Bone marrow (tissue), 2 donors: ENCODE measurements around the gene IL23A.
"Not testable (repeated sequence)": the region's sequence is repeated elsewhere in the genome, so short reads cannot be mapped to it uniquely, and the experiment has no call there.

Experiments used
- DNase-seq, 2 donors: peaks; one replicate each; lab custom pipeline; 2025; lab: John Stamatoyannopoulos, UW

IL23A gene

DNA sequence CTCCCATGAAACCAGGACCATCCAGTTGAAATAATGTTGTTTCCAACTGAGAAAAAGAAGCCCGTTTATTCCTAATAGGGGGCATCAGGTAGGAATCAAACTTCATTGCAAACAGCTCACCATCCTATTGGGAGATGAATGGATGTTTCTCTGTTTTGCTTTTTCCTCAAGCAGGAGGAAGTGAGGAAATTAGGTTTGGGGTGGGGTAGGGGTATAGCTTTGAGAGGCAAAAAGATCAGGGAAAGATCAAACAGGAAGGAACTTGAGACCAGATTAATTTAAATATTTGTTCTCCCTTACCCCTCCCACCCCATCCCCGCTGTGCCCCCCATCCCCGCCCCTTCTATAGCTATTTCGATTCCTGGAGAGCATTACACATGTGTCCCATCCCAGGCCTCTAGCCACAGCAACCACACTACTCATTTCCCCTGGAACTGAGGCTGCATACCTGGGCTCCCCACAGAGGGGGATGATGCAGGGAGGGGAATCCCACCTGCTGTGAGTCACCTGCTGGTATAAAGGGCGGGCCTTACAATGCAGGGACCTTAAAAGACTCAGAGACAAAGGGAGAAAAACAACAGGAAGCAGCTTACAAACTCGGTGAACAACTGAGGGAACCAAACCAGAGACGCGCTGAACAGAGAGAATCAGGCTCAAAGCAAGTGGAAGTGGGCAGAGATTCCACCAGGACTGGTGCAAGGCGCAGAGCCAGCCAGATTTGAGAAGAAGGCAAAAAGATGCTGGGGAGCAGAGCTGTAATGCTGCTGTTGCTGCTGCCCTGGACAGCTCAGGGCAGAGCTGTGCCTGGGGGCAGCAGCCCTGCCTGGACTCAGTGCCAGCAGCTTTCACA lies at the start of gene IL23A:
TSS of gene IL23A (plus strand) at position 577 of the 850 bp plus-strand sequence. CDS start at position 738, 161 bp downstream.
- DNase-seq = peak in 1 of 2 donors; percentile 1

DNA sequence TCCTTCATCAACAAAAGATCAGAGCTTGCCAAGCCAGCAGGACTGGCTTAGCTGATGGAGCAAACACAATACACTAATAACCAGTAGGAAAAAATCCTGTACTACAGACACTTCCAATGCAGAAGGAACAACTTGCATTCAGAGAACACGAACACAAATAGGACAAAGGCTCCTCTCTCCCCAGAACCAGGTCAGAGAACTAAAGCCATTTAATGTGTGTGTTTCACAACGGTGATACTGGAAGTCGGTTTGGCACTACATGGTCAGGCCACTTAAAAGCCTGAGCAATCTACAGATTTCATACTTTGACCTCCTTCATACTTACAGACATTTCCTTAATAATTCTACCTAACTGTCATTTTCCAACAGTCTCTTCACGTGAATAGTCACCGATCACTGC lies 44.9 kb upstream of the IL23A start:
- no peak for DNase-seq

DNA sequence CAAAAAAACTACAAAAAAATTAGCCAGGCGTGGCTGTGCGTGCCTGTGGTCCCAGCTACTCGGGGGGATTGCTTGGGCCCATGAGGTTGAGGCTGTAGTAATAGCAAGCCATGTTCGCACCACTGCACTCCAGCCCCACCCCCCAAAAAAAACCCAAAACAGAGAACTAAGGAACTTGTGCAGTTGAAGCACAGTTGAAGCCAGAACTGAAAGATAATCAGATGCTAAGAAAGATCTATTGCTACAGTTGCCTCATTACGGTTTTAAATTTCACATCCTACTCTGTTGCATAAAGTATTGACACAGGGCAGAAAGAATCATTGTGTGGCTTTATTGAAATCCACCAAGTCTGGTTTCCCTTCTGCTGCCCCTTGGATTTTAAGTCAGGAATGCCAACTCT lies 42.4 kb upstream of the IL23A start:
- no peak for DNase-seq

DNA sequence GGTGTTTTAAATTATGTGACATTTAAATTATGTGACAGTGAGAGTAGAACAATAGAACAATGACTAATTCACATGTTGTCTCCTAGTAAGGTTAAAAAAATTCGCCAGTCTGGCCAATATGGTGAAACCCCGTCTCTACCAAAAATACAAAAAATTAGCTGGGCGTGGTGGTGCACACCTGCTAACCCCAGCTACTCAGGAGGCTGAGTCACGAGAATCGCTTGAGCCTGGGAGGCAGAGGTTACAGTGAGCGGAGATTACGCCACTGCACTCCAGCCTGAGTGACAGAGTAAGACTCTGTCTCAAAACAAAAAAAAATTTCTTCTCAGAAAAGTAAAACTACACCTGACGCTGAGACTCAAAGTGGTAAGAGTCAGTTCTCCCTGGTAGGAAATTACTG lies 41.3 kb upstream of the IL23A start:
- DNase-seq = no peak

- DNase-seq = no peak
Measured at GRCh38 chr12:56298828-56299227, 39.9 kb upstream of the IL23A start.

GRCh38 chr12:56299308-56299852 lies 39.3 kb upstream of the IL23A start:
- no peak for DNase-seq

DNA sequence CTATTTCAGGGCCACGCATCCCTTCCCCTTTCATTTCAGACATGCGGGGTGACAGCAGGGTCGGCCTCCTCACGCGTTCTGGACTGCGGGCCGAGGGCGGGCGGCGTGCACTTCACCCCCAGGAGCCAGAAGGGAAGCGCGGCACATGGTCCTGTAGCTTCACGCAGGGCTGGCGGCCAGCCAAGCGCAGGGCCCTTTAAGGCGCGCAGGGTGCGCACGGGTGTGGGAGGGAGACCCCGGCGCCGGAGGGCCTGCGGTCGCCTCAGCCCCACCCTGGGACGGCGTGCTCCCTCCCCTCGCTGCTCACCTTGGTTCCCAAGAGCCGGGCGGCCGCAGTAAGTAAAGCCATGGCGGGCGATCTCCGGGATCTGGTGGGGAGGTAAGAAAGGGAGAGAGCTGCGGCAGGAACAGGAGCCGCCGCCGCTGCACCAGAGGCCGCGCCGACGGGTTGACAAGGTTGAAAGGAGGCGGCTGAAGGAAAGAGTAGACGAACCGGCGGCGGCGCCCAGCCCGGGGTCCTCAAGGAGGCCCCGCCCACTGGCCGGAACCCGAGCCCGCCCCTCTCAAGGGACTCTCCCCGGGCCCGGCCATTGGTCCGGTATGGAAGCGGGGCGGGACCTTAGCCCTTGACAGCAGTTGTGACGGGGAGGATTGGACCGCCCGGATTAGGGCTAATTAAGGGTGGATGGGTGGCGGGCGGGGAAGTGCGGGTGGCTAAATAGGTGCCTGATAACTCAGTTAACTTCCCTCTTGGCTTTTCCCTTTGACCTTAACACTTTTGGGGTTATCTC lies 38.6 kb upstream of the IL23A start, which contains the start of gene CS:
TSS of gene CS (minus strand) at position 478 of the 791 bp plus-strand sequence. CDS start at position 349, 129 bp downstream.
- peak; percentile 83 to 98 for DNase-seq

- no peak for DNase-seq
Measured at GRCh38 chr12:56300644-56301464, 37.8 kb upstream of the IL23A start.

DNA sequence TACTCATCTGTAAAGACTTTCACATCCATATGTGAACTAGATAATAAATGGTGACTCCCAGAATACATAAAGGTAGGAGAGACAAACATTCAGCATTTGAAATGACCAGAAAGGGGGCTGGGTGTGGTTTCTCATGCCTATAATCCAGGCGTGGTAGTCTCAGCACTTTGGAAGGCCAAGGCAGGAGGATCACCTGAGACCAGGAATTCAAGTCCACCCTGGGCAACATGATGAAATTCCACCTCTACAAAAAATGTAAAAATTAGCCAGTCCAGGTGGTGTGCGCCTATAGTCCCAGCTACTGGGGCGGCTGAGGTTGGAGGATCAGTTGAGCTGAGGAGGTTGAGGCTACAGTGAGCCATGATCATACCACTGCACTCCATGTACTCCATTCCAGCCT lies 34.4 kb upstream of the IL23A start:
- DNase-seq = no peak

- DNase-seq = no peak
Measured at GRCh38 chr12:56304872-56305590, 33.7 kb upstream of the IL23A start.

GRCh38 chr12:56307221-56307965 lies 31.3 kb upstream of the IL23A start:
- no peak for DNase-seq

DNA sequence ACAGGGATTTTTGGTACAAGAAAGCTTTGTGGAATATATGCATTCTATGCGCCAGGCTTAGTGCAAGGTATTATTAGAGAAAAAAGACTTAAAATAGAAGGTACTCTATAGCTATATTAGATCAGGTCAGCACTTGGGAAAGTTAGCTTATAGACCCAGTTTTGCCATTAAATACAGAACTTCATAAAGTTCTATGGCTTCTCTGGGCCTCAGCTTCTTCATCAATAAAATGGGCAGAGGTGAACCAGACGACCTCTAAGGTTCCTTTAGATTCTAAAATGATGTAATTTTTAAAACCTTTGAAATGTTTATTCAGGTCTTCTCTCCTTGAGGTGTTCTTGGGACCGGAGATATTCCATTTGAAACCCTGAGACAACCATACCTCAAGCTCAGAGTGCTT lies 30.0 kb upstream of the IL23A start:
- no peak for DNase-seq

GRCh38 chr12:56311003-56311402 lies 27.7 kb upstream of the IL23A start:
- DNase-seq = no peak

GRCh38 chr12:56315249-56315621 lies 23.4 kb upstream of the IL23A start:
- peak in 1 of 2 donors; percentile 33 for DNase-seq

DNA sequence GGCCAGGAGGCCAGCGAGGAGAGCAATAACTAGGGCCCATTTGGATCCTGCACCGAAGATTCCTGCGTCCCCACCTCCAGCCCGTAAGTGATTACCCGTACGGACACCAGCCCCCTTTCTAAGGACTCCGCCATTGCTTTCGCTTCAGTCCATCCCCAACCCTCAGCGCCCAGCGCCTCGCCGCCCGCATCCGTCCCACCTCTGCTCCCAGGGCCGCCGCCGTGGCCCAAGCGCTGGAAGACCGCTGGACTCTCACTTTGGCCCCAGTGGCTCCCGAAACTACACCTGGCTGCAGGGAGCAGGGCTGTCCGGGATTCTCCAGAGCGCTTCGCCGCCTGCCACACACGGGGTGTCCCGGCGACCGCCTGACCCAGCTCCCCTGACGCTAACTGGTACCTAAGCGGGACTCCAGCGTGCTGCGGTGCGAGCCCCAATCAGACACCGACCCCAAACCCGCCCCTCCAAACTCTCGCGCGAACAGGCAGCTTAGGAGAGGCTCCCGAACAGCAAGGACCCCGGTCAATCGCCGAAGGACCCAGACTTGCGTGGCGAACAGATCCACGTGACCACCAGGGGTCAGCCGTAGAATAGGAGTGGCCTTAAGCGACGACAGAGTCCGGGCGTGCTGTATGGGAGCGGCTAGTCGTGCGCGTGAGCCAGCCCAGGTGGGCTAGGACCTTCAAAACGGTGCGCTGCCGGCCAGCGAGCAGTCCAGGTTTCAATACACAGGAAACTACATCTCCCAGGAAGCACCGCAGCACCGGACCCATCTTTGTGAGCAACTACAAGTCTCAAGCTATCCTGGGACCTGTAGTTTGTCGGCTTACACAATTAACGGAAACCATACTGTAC lies 22.8 kb upstream of the IL23A start, which contains the start of gene CNPY2:
TSS of gene CNPY2 (minus strand) at position 367 of the 852 bp plus-strand sequence. CDS start 771 bp downstream, outside the sequence.
- peak; percentile 89 to 91 for DNase-seq

DNA sequence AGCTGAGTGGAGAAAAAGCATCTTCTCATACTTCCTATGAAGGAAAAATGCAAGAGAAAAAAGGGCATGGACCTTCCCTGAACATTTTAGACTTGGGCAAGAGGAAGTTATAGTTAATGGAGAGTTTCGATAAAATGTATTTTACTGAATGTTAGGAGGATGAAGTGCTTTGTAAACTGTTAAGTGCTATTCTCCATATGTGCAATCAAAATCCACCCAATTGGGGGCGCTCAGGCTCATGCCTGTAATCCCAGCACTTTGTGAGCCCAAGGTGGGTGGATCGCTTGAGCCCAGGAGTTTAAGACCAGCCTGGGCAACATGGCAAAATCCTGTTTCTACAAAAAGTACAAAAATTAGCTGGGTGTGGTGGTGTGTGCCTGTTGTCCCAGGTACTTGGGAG lies 21.0 kb upstream of the IL23A start:
- DNase-seq = no peak

DNA sequence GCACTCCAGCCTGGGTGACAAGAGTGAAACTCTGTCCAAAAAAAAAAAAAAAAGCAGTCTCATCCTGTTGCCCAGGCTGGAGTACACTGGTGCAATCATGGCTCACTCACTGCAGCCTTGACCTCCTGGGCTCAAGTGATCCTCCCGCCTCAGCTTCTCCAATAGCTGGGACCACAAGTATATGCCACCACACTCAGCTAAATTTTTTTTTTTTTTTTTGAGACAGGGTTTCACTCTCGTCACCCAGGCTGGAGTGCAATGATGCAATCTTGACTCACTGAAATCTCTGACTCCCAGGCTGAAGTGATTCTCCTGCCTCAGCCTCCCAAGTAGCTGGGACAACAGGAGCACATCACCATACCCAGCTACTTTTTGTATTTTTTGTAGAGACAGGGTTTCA lies 17.7 kb upstream of the IL23A start:
- peak in 1 of 2 donors; percentile 6 for DNase-seq

GRCh38 chr12:56321610-56322009 lies 17.1 kb upstream of the IL23A start:
- not testable (repeated sequence) for DNase-seq

GRCh38 chr12:56324206-56324605 lies 14.5 kb upstream of the IL23A start:
- DNase-seq = no peak
